ENCODE measurements around the gene ANKRD52.

GRCh38 chr12:56212361-56212760 lies 45.8 kb downstream of the ANKRD52 start:
- TF ChIP-seq POLR2A (IDR thresholded peaks at IDR 0.05) (no peak), CTCF (IDR thresholded peaks at IDR 0.05) (no peak)
